ENCODE results near the gene KRT79.

The KRT79 gene

GRCh38 chr12:52809166-52809565 lies 24.9 kb downstream of the KRT79 start:
- H3K36me3 Mint-ChIP-seq (ENCODE audit: low read depth): no peaks in the 10 kb centered on the region
- H3K4me1 Mint-ChIP-seq: peaks cover 11% of the 10 kb centered on the region
- no peaks in the 10 kb centered on the region for H3K9me3 Mint-ChIP-seq
- no peak overlapping the region for H3K27ac Mint-ChIP-seq
- no peak overlapping the region for H3K4me3 Mint-ChIP-seq
- TF ChIP-seq, protein P1, sequence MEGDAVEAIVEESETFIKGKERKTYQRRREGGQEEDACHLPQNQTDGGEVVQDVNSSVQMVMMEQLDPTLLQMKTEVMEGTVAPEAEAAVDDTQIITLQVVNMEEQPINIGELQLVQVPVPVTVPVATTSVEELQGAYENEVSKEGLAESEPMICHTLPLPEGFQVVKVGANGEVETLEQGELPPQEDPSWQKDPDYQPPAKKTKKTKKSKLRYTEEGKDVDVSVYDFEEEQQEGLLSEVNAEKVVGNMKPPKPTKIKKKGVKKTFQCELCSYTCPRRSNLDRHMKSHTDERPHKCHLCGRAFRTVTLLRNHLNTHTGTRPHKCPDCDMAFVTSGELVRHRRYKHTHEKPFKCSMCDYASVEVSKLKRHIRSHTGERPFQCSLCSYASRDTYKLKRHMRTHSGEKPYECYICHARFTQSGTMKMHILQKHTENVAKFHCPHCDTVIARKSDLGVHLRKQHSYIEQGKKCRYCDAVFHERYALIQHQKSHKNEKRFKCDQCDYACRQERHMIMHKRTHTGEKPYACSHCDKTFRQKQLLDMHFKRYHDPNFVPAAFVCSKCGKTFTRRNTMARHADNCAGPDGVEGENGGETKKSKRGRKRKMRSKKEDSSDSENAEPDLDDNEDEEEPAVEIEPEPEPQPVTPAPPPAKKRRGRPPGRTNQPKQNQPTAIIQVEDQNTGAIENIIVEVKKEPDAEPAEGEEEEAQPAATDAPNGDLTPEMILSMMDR (IDR thresholded peaks at IDR 0.05): no peak
- peaks cover 23% of the 10 kb centered on the region for H3K27me3 Mint-ChIP-seq (ENCODE audit: low read depth, poor library complexity)
- DNase-seq: no peak

DNA sequence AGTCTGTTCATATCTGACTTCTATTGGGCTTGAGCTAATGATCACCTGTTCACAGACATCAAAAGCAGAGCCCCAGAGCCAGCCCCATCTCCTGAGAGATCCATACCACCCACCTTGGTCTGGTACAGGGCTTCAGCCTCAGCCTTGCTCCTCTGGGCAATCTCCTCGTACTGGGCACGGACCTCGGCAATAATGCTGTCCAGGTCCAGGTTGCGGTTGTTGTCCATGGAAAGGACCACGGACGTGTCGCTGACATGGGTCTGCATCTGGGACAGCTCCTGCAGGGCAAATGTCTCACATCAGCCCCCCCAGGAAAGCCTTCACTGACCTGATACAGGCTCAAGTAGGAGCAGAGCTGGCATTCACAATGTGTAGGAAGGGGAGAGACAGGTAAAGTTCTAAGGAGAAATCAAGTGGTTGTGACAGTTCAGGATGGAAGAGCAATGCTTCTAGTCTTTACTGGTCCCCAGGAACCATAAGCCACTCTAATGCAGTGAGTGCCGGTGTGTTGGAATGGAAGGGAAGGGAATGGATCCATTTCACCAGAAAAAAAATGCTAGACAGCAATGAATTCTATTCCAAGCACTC lies 25.4 kb downstream of the KRT79 start:
- Mint-ChIP-seq H3K36me3 (ENCODE audit: low read depth) (no peaks in the 10 kb centered on the region), H3K4me3 (no peak overlapping the region), H3K9me3 (no peaks in the 10 kb centered on the region), H3K27ac (no peak overlapping the region), H3K27me3 (ENCODE audit: low read depth, poor library complexity) (peaks cover 22% of the 10 kb centered on the region), H3K4me1 (peaks cover 11% of the 10 kb centered on the region)
- no peak for DNase-seq
- TF ChIP-seq, protein P1 (IDR thresholded peaks at IDR 0.05): no peak

DNA sequence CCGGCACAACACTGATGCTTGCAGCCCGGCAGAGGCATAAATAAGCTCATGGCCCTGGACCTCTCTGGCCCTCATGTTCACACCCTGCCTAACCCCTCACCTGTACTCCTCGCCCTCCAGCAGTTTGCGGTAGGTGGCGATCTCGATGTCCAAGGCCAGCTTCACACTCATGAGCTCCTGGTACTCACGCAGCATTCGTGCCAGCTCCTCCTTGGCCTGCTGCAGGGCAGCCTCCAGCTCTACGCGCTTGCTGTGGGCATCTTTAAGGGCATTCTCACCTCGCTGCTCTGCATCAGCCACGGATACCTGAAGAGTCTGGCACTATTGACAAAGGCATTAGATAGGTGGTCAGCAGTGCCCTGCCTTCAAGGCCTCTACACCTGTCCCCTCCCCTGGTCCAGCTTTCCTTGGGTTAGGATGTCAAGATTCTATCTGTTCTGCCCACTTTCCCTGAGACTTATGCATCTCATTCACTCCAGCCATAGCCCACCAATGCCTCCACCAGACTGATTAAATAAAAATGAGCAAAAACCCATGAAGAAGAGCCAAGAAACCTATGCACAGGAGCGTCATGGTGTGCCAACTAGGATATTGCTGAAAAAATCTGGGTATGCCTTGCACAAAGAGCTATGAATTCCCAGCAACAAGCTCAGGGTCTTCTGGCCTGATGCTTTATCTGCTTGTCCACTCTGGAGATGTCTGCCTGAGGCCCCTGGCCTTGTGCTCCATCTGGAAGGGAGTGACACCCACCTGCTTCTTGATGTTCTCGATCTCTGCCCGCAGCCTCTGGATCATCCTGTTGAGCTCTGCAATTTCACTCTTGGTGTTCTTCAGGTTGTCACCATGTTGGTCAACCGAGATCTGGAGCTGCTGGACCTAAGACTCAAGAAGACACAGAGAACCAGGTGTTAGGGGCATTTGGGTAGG lies 26.3 kb downstream of the KRT79 start:
- Mint-ChIP-seq H3K27me3 (ENCODE audit: low read depth, poor library complexity) (peaks cover 20% of the 10 kb centered on the region), H3K9me3 (no peaks in the 10 kb centered on the region), H3K4me3 (no peak overlapping the region), H3K27ac (no peak overlapping the region), H3K36me3 (ENCODE audit: low read depth) (no peaks in the 10 kb centered on the region), H3K4me1 (peaks cover 11% of the 10 kb centered on the region)
- no peak for DNase-seq
- TF ChIP-seq, protein P1 (IDR thresholded peaks at IDR 0.05): no peak

GRCh38 chr12:52806821-52807543 lies 27.1 kb downstream of the KRT79 start:
- Mint-ChIP-seq H3K27ac (no peak overlapping the region), H3K4me1 (peaks cover 11% of the 10 kb centered on the region), H3K9me3 (no peaks in the 10 kb centered on the region), H3K36me3 (ENCODE audit: low read depth) (no peaks in the 10 kb centered on the region), H3K4me3 (no peak overlapping the region), H3K27me3 (ENCODE audit: low read depth, poor library complexity) (peaks cover 20% of the 10 kb centered on the region)
- TF ChIP-seq, protein P1 (IDR thresholded peaks at IDR 0.05): no peak
- DNase-seq: no peak

GRCh38 chr12:52806169-52806811 lies 27.8 kb downstream of the KRT79 start:
- H3K4me1 Mint-ChIP-seq: peaks cover 11% of the 10 kb centered on the region
- no peaks in the 10 kb centered on the region for H3K9me3 Mint-ChIP-seq
- H3K27ac Mint-ChIP-seq: no peak overlapping the region
- H3K4me3 Mint-ChIP-seq: no peak overlapping the region
- TF ChIP-seq, protein P1 (IDR thresholded peaks at IDR 0.05): no peak
- peaks cover 24% of the 10 kb centered on the region for H3K27me3 Mint-ChIP-seq (ENCODE audit: low read depth, poor library complexity)
- no peaks in the 10 kb centered on the region for H3K36me3 Mint-ChIP-seq (ENCODE audit: low read depth)
- DNase-seq: no peak
